Ecto neural progenitor cell (in vitro differentiated cells): ENCODE data around the gene DZIP1L.

Experiments
- DNase-seq: peaks from one replicate; pipeline ENCODE4 v3.0.0-alpha.2; 2018; ENCODE audit warnings: low spot score

Gene DZIP1L

GRCh38 chr3:138068579-138069174 lies 46.7 kb downstream of the DZIP1L start:
- peak; percentile 86 for DNase-seq

- DNase-seq: no peak
Measured at GRCh38 chr3:138068046-138068445, 47.4 kb downstream of the DZIP1L start.

- no peak for DNase-seq
Measured at GRCh38 chr3:138066972-138067371, 48.4 kb downstream of the DZIP1L start.

- no peak for DNase-seq
Measured at GRCh38 chr3:138066383-138066782, 49.0 kb downstream of the DZIP1L start.

- DNase-seq: no peak
Measured at GRCh38 chr3:138065949-138066348, 49.5 kb downstream of the DZIP1L start.

- DNase-seq: no peak
Measured at GRCh38 chr3:138063416-138063815, 52.0 kb downstream of the DZIP1L start.

- DNase-seq: no peak
Measured at GRCh38 chr3:138062626-138063025, 52.8 kb downstream of the DZIP1L start.

- DNase-seq: no peak
Measured at GRCh38 chr3:138062037-138062436, 53.4 kb downstream of the DZIP1L start.

- DNase-seq: no peak
Measured at GRCh38 chr3:138060792-138061191, 54.6 kb downstream of the DZIP1L start.

- DNase-seq: no peak
Measured at GRCh38 chr3:138059261-138059660, 56.1 kb downstream of the DZIP1L start.

GRCh38 chr3:138057384-138057783 lies 58.0 kb downstream of the DZIP1L start:
- DNase-seq: no peak

- no peak for DNase-seq
Measured at GRCh38 chr3:138054057-138054456, 61.4 kb downstream of the DZIP1L start.

- peak; percentile 57 for DNase-seq
Measured at GRCh38 chr3:138051947-138052802, 63.2 kb downstream of the DZIP1L start.

- no peak for DNase-seq
Measured at GRCh38 chr3:138049157-138049919, 66.1 kb downstream of the DZIP1L start.

GRCh38 chr3:138047596-138048158 lies 67.7 kb downstream of the DZIP1L start:
- no peak for DNase-seq

GRCh38 chr3:138046955-138047354 lies 68.5 kb downstream of the DZIP1L start:
- no peak for DNase-seq

- DNase-seq: no peak
Measured at GRCh38 chr3:138046085-138046484, 69.3 kb downstream of the DZIP1L start.

GRCh38 chr3:138043266-138044029 lies 72.0 kb downstream of the DZIP1L start:
- DNase-seq: no peak

GRCh38 chr3:138042043-138042442 lies 73.4 kb downstream of the DZIP1L start:
- no peak for DNase-seq

- DNase-seq: no peak
Measured at GRCh38 chr3:138038725-138039462, 76.5 kb downstream of the DZIP1L start.

- DNase-seq: no peak
Measured at GRCh38 chr3:138036572-138036971, 78.8 kb downstream of the DZIP1L start.
